ENCODE measurements around the gene TLE6.
"Not testable (repeated sequence)": the region's sequence is repeated elsewhere in the genome, so short reads cannot be mapped to it uniquely, and the experiment has no call there.

TLE6 gene

GRCh38 chr19:3029065-3029923 lies 51.9 kb downstream of the TLE6 start, which contains the start of gene TLE2:
TLE2 (minus strand) TSS chr19:3029280; CDS start chr19:3028904, 376 bp downstream.
- DNase-seq (ENCODE audit: low spot score), result peak; percentile 61

- no peak for DNase-seq (ENCODE audit: low spot score)
Observed at GRCh38 chr19:3031607-3031867, 54.2 kb downstream of the TLE6 start.

- no peak for DNase-seq (ENCODE audit: low spot score)
Observed at GRCh38 chr19:3033595-3034405, 56.4 kb downstream of the TLE6 start.

- no peak for DNase-seq (ENCODE audit: low spot score)
Observed at GRCh38 chr19:3034406-3034655, 57.0 kb downstream of the TLE6 start.

GRCh38 chr19:3034656-3035541 lies 57.5 kb downstream of the TLE6 start:
- no peak for DNase-seq (ENCODE audit: low spot score)

GRCh38 chr19:3035542-3036118 lies 58.3 kb downstream of the TLE6 start:
- DNase-seq (ENCODE audit: low spot score), result peak; percentile 100

GRCh38 chr19:3036119-3036976 lies 59.0 kb downstream of the TLE6 start:
- DNase-seq (ENCODE audit: low spot score), result peak; percentile 96

- not testable (repeated sequence) for DNase-seq (ENCODE audit: low spot score)
Observed at GRCh38 chr19:3036977-3037544, 59.7 kb downstream of the TLE6 start.

GRCh38 chr19:3038214-3038613 lies 60.9 kb downstream of the TLE6 start:
- DNase-seq (ENCODE audit: low spot score), result no peak

GRCh38 chr19:3039125-3039524 lies 61.8 kb downstream of the TLE6 start:
- no peak for DNase-seq (ENCODE audit: low spot score)

GRCh38 chr19:3039641-3040077 lies 62.3 kb downstream of the TLE6 start:
- DNase-seq (ENCODE audit: low spot score), result no peak

- no peak for DNase-seq (ENCODE audit: low spot score)
Observed at GRCh38 chr19:3041327-3041726, 64.0 kb downstream of the TLE6 start.

GRCh38 chr19:3041761-3042620 lies 64.6 kb downstream of the TLE6 start:
- no peak for DNase-seq (ENCODE audit: low spot score)

- no peak for DNase-seq (ENCODE audit: low spot score)
Observed at GRCh38 chr19:3042621-3043267, 65.4 kb downstream of the TLE6 start.
